ENCODE results near the gene BPIFB1. TPM values are rescaled to one million over a fixed set of nuclear protein-coding genes. Genes with fewer than 3 reads are reported as not detected.

BPIFB1 gene
- polyA plus RNA-seq, 3 donors from 2014 or later: not detected

- H3K4me1 Mint-ChIP-seq: peaks cover 14 to 25% of the 10 kb centered on the region in 2 donors
- peaks cover 10 to 19% (median 10%) of the 10 kb centered on the region in 3 donors for H3K36me3 Mint-ChIP-seq
- peak overlapping the region in 3 of 6 donors; percentile 64 to 94 (median 66) for H3K27ac Mint-ChIP-seq
These were observed 70.0 kb downstream of the BPIFB1 start for GRCh38 chr20:33353013-33353402.

More at GRCh38 chr20:33353013-33353402, 70.0 kb downstream of the BPIFB1 start:
- Mint-ChIP-seq H3K27me3 (ENCODE audit: low read depth in 3 of 3) (peaks cover 0 to 7% (median 0%) of the 10 kb centered on the region in 3 donors), H3K9me3 (no peaks in the 10 kb centered on the region), H3K4me3 (no peak overlapping the region)
- no peak for DNase-seq

Other genes starting within 250 kb of the BPIFB1 start
- gene BPIFB3, start 229.3 kb upstream of the BPIFB1 start, polyA plus RNA-seq: not detected
- not detected for gene BPIFB4, start 203.6 kb upstream of the BPIFB1 start, polyA plus RNA-seq
- not detected for gene BPIFA2, start 115.1 kb upstream of the BPIFB1 start, polyA plus RNA-seq
- not detected for gene BPIFA3, start 65.9 kb upstream of the BPIFB1 start, polyA plus RNA-seq
- gene BPIFA1, start 47.2 kb upstream of the BPIFB1 start, polyA plus RNA-seq: not detected
- gene CDK5RAP1, start 118.3 kb downstream of the BPIFB1 start, polyA plus RNA-seq: 10 to 100 TPM; 20.4 to 32.3 (median 20.9) TPM
- 1 to 10 TPM in 2 of 3 donors, not detected in 1; 2.4 to 2.8 TPM for gene SNTA1, start 160.5 kb downstream of the BPIFB1 start, polyA plus RNA-seq
- gene CBFA2T2, start 206.9 kb downstream of the BPIFB1 start, polyA plus RNA-seq: 10 to 100 TPM in 2 of 3 donors, 1 to 10 TPM in 1; 7.5 to 15.5 (median 11.0) TPM